CD14-positive monocyte (primary cell): ENCODE data around the gene SHROOM1. TPM values are rescaled to one million over a fixed set of nuclear protein-coding genes. Genes with fewer than 3 reads are reported as not detected.

Source experiments
- DNase-seq, 3 donors: peaks; one replicate each; pipeline ENCODE4 v3.0.0-alpha.2; 2011 to 2022
- H2AFZ ChIP-seq: 2 replicates; pipeline ENCODE4 v1.6.0; 2012; ENCODE audit warnings: mild to moderate bottlenecking, low read depth, low read length, inconsistent platforms; ENCODE audit not compliant: insufficient read depth, poor library complexity, severe bottlenecking
- H3K27ac ChIP-seq, 2 donors: 1 replicate in 1 of 2; 2 replicates in 1 of 2; pipeline ENCODE4 v1.5.1; 2012 to 2013; ENCODE audit warnings: low read length in 2 of 2, control low read depth in 1 of 2, inconsistent platforms in 1 of 2, low read depth in 1 of 2, mild to moderate bottlenecking in 1 of 2
- H3K27me3 ChIP-seq, 2 donors: one replicate each; pipeline versions ENCODE4 v1.6.0 to v1.6.1; 2011 to 2013; ENCODE audit warnings: low read length in 2 of 2; ENCODE audit not compliant: control insufficient read depth in 2 of 2, insufficient read depth in 2 of 2
- H3K36me3 ChIP-seq, 2 donors: replicated peaks in 1 of 2; 1 replicate in 1 of 2; 2 replicates in 1 of 2; pipeline versions ENCODE4 v1.5.1 to v1.6.1; 2012 to 2013; ENCODE audit warnings: low read length in 2 of 2, control low read depth in 1 of 2, inconsistent platforms in 1 of 2, mild to moderate bottlenecking in 1 of 2; ENCODE audit not compliant: insufficient read depth in 2 of 2, control insufficient read depth in 1 of 2
- H3K4me1 ChIP-seq, 2 donors: 1 replicate in 1 of 2; 2 replicates in 1 of 2; pipeline versions ENCODE4 v1.5.1 to v1.6.1; 2012 to 2013; ENCODE audit warnings: low read length in 2 of 2, control low read depth in 1 of 2, inconsistent platforms in 1 of 2, mild to moderate bottlenecking in 1 of 2, moderate library complexity in 1 of 2; ENCODE audit not compliant: insufficient read depth in 2 of 2, control insufficient read depth in 1 of 2
- H3K4me2 ChIP-seq: replicated peaks from 2 replicates; pipeline ENCODE3; 2012; ENCODE audit warnings: low read length, moderate library complexity, mild to moderate bottlenecking; ENCODE audit not compliant: poor library complexity, severe bottlenecking; ENCODE audit errors: extremely low read depth
- H3K4me3 ChIP-seq, 3 experiments: fragments of 200-600 bp in 1 of 3; sonication (generic) in 1 of 3; replicated peaks in 1 of 3; 1 replicate in 2 of 3; 2 replicates in 1 of 3; pipeline ENCODE4 v1.5.1; 2011 to 2013; ENCODE audit warnings: low read length in 3 of 3, mild to moderate bottlenecking in 3 of 3, control low read depth in 2 of 3, low read depth in 2 of 3, inconsistent platforms in 1 of 3, moderate library complexity in 1 of 3
- H3K79me2 ChIP-seq: 2 replicates; pipeline ENCODE4 v1.6.0; 2012; ENCODE audit warnings: mild to moderate bottlenecking, control low read depth, inconsistent platforms, low read length, moderate library complexity; ENCODE audit not compliant: insufficient read depth
- H3K9ac ChIP-seq: 2 replicates; pipeline ENCODE4 v1.6.0; 2017; ENCODE audit warnings: low read length, mild to moderate bottlenecking; ENCODE audit not compliant: insufficient read depth, poor library complexity, severe bottlenecking
- H3K9me3 ChIP-seq, 2 donors: replicated peaks in 1 of 2; 1 replicate in 1 of 2; 2 replicates in 1 of 2; pipeline versions ENCODE4 v1.5.1 to v1.6.1; 2012 to 2013; ENCODE audit warnings: low read length in 2 of 2, control low read depth in 1 of 2; ENCODE audit not compliant: control insufficient read depth in 1 of 2, insufficient read depth in 1 of 2
- H4K20me1 ChIP-seq: 2 replicates; pipeline ENCODE4 v1.6.0; 2012; ENCODE audit warnings: mild to moderate bottlenecking, low read length, control low read depth, moderate library complexity; ENCODE audit not compliant: insufficient read depth
- H3K27ac Mint-ChIP-seq, 7 donors: one replicate each; pipeline ENCODE4 v1.8.0; 2020; ENCODE audit warnings: mild to moderate bottlenecking in 7 of 7, mixed read lengths in 7 of 7, moderate library complexity in 6 of 7, inconsistent platforms in 2 of 7
- H3K27me3 Mint-ChIP-seq, 3 donors: one replicate each; pipeline ENCODE4 v1.8.0; 2021 to 2022; ENCODE audit warnings: low read depth in 3 of 3, mild to moderate bottlenecking in 3 of 3, mixed read lengths in 3 of 3, moderate library complexity in 3 of 3, inconsistent platforms in 1 of 3
- H3K36me3 Mint-ChIP-seq, 2 donors: one replicate each; pipeline ENCODE4 v1.8.0; 2020; ENCODE audit warnings: mixed read lengths in 2 of 2, inconsistent platforms in 1 of 2, mild to moderate bottlenecking in 1 of 2
- H3K4me1 Mint-ChIP-seq: one replicate; pipeline ENCODE4 v1.8.0; 2020; ENCODE audit warnings: mild to moderate bottlenecking, mixed read lengths
- H3K4me3 Mint-ChIP-seq, 2 donors: one replicate each; pipeline ENCODE4 v1.8.0; 2020; ENCODE audit warnings: mild to moderate bottlenecking in 2 of 2, mixed read lengths in 2 of 2, moderate library complexity in 1 of 2
- H3K9me3 Mint-ChIP-seq, 7 donors: one replicate each; pipeline ENCODE4 v1.8.0; 2020 to 2022; ENCODE audit warnings: mixed read lengths in 7 of 7, mild to moderate bottlenecking in 6 of 7, moderate library complexity in 6 of 7, inconsistent platforms in 2 of 7
- CTCF ChIP-seq: fragments of 200-600 bp; IDR thresholded peaks from one replicate; pipeline ENCODE4 v1.8.0; 2022; ENCODE audit warnings: antibody characterized with exemption, mild to moderate bottlenecking
- WGBS: methylation state at CpG from one replicate; pipeline ENCODE4 v1.1.5; 2013; ENCODE audit warnings: missing lambda C conversion rate; ENCODE audit not compliant: insufficient coverage; 5-methylcytosine and 5-hydroxymethylcytosine counted together
- intact Hi-C, 2 donors: fragments of 100-400 bp; cut with micrococcal nuclease; formaldehyde crosslinking; loops; one replicate each; pipeline versions ENCODE4 v1.15.0 to v1.15.1; 2023
- polyA plus RNA-seq, 3 donors: library from polyadenylated mRNA; depleted of rRNA in 1 of 3; unstranded in 2 of 3; stranded (reverse) in 1 of 3; fragments of 300-500 nt in 2 of 3; fragments of >200 nt in 1 of 3; fragmentation: Illumina TruSeq in 2 of 3; gene quantifications; 1 replicate in 2 of 3; 2 replicates in 1 of 3; pipeline ENCODE4 v1.2.3, GENCODE V29; 2012 to 2021

Gene SHROOM1
- polyA plus RNA-seq, 3 donors, result 6.4 to 27.0 (median 16.1) TPM

- H3K27me3 ChIP-seq, result peaks cover 46 to 73% of the 10 kb centered on the region in 2 donors
- no peak overlapping the region for H2AFZ ChIP-seq
- no peak for DNase-seq
- peaks cover 65 to 77% (median 69%) of the 10 kb centered on the region in 3 donors for H3K27me3 Mint-ChIP-seq
- no peaks in the 10 kb centered on the region for H4K20me1 ChIP-seq
- peaks cover 0 to 11% (median 3%) of the 10 kb centered on the region in 7 donors for H3K9me3 Mint-ChIP-seq
- peak overlapping the region in 1 of 3 experiments; percentile 76 for H3K4me3 ChIP-seq
- TF ChIP-seq CTCF, result no peak
- H3K4me1 Mint-ChIP-seq, result peaks cover 28% of the 10 kb centered on the region
- WGBS, result 76% methylated on average over 3 of the region's 4 CpGs
- peaks cover 24 to 30% of the 10 kb centered on the region in 2 donors for H3K4me1 ChIP-seq
- H3K27ac ChIP-seq, result no peak overlapping the region
- H3K36me3 Mint-ChIP-seq, result peaks cover 3 to 4% of the 10 kb centered on the region in 2 donors
- H3K36me3 ChIP-seq, result no peaks in the 10 kb centered on the region
- H3K9me3 ChIP-seq, result peaks cover 3 to 9% of the 10 kb centered on the region in 2 donors
- peak overlapping the region; percentile 55 to 86 for H3K4me3 Mint-ChIP-seq
- H3K4me2 ChIP-seq, result peak overlapping the region; percentile 80
- H3K9ac ChIP-seq, result no peak overlapping the region
- intact Hi-C loops, result no loop called here
- no peaks in the 10 kb centered on the region for H3K79me2 ChIP-seq
- H3K27ac Mint-ChIP-seq, result no peak overlapping the region
These were observed 52.3 kb downstream of the SHROOM1 start for GRCh38 chr5:132778129-132778528.

GRCh38 chr5:132777209-132778069 lies 53.0 kb downstream of the SHROOM1 start, which contains the start of gene SEPTIN8:
SEPTIN8 (minus strand) TSS chr5:132777239; CDS start chr5:132777137, 102 bp downstream.
- Histone ChIP-seq H3K79me2 (no peaks in the 10 kb centered on the region), H4K20me1 (no peaks in the 10 kb centered on the region), H3K9me3 (peaks cover 3 to 9% of the 10 kb centered on the region in 2 donors), H3K36me3 (no peaks in the 10 kb centered on the region), H3K9ac (peak within 1 kb of the TSS; percentile 59), H3K27ac (no peak within 1 kb of the TSS), H2AFZ (peak within 1 kb of the TSS; percentile 88), H3K4me1 (peaks cover 22 to 24% of the 10 kb centered on the region in 2 donors), H3K4me3 (peak within 1 kb of the TSS; percentile 46 to 76 (median 61)), H3K4me2 (peak within 1 kb of the TSS; percentile 80), H3K27me3 (peaks cover 46 to 73% of the 10 kb centered on the region in 2 donors)
- Mint-ChIP-seq H3K36me3 (peaks cover 3 to 4% of the 10 kb centered on the region in 2 donors), H3K4me3 (peak within 1 kb of the TSS; percentile 63 to 86), H3K27me3 (peaks cover 65 to 84% (median 69%) of the 10 kb centered on the region in 3 donors), H3K4me1 (peaks cover 27% of the 10 kb centered on the region), H3K27ac (no peak within 1 kb of the TSS), H3K9me3 (peaks cover 0 to 11% (median 3%) of the 10 kb centered on the region in 7 donors)
- intact Hi-C loops, result no loop called here
- no peak for TF ChIP-seq CTCF
- peak; percentile 20 to 48 (median 39) for DNase-seq
- WGBS, result 5% methylated on average over 74 of the region's 82 CpGs
